Mucosa of descending colon (tissue), 3 donors: Measurements from ENCODE around the gene PIGK. TPM values are rescaled to one million over a fixed set of nuclear protein-coding genes. Genes with fewer than 3 reads are reported as not detected.

Experiments used
- ATAC-seq: fragments of 200-7000 bp; cut with Tn5 transposase; one replicate; pipeline ENCODE4 v1.9.1; 2020; ENCODE audit warnings: mild to moderate bottlenecking, moderate library complexity
- DNase-seq, 3 donors: peaks; one replicate each; pipeline ENCODE4 v3.0.0-alpha.2; 2020
- H3K36me3 ChIP-seq: fragments of 200-600 bp; one replicate; pipeline ENCODE4 v1.8.0; 2021; ENCODE audit warnings: low read depth, mild to moderate bottlenecking
- H3K4me1 ChIP-seq: fragments of 200-600 bp; one replicate; pipeline ENCODE4 v1.8.0; 2021; ENCODE audit warnings: low read depth, mild to moderate bottlenecking
- H3K4me3 ChIP-seq: fragments of 200-600 bp; one replicate; pipeline ENCODE4 v1.8.0; 2021; ENCODE audit warnings: mild to moderate bottlenecking
- H3K9me3 ChIP-seq: fragments of 200-600 bp; one replicate; pipeline ENCODE4 v1.8.0; 2021; ENCODE audit warnings: mild to moderate bottlenecking
- intact Hi-C, 2 donors: fragments of 100-400 bp; cut with DNase I in 1 of 2; cut with micrococcal nuclease in 1 of 2; formaldehyde crosslinking; loops; one replicate each; pipeline versions ENCODE4 v1.11.0 to v1.11.1; 2022; cut with DNase I, micrococcal nuclease
- total RNA-seq, 3 donors: library from RNA; stranded (reverse); fragmentation: NEBNext Ultra II Directional in 2 of 3; extraction: Animal tissue kit (Norgen Biotek cat#: 25700) in 2 of 3; gene quantifications; one replicate each; pipeline versions ENCODE4 v1.2.1 to v1.2.4, GENCODE V29; 2021 to 2023
- TF ChIP-seq, protein P1 (sequence below): fragments of 200-600 bp; IDR thresholded peaks from one replicate; pipeline ENCODE4 v1.8.0; 2022; ENCODE audit warnings: antibody characterized with exemption, mild to moderate bottlenecking
- donor health status: DM: no; HTN: no; CAD: no; lungs with moderate emphysema.
- donor health status: DM: no; HTN: no; CAD: no.
- donor health status: DM: no; HTN: yes; CAD: no.

Gene PIGK
- total RNA-seq, 3 donors from 2014 or later, result 15.0 to 24.5 (median 16.9) TPM

DNA sequence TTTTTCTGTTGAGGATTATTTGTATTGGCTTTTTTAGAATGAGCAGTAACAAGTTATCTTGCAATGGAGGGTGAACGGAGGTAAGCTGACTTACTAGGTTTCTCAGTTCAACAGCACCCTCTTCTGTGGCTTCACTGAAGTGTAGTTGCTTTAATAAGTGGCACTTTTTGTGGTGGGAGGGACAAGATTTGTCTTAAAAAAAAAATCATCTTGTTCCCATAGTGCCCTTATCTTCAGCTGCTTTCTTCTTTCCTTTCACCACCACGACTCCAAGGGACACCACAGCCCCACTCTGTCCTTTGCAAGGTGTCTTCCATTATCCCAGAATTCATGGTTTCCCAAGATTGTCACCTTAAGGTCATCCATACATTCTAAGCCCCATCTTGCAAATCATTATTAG is 92.9 kb downstream of the PIGK start:
- Histone ChIP-seq H3K9me3 (no peaks in the 10 kb centered on the region), H3K36me3 (no peaks in the 10 kb centered on the region), H3K4me3 (no peak overlapping the region), H3K4me1 (no peaks in the 10 kb centered on the region)
- DNase-seq (peak in 1 of 3 donors; percentile 33), ATAC-seq (peak; percentile 34)
- TF ChIP-seq, protein P1, sequence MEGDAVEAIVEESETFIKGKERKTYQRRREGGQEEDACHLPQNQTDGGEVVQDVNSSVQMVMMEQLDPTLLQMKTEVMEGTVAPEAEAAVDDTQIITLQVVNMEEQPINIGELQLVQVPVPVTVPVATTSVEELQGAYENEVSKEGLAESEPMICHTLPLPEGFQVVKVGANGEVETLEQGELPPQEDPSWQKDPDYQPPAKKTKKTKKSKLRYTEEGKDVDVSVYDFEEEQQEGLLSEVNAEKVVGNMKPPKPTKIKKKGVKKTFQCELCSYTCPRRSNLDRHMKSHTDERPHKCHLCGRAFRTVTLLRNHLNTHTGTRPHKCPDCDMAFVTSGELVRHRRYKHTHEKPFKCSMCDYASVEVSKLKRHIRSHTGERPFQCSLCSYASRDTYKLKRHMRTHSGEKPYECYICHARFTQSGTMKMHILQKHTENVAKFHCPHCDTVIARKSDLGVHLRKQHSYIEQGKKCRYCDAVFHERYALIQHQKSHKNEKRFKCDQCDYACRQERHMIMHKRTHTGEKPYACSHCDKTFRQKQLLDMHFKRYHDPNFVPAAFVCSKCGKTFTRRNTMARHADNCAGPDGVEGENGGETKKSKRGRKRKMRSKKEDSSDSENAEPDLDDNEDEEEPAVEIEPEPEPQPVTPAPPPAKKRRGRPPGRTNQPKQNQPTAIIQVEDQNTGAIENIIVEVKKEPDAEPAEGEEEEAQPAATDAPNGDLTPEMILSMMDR, result no peak
- intact Hi-C loops, result loop anchor here in 1 of 2 donors (5.0 kb wide), 1 partner anchor 969 kb away; no protein-coding TSS in a partner anchor

DNA sequence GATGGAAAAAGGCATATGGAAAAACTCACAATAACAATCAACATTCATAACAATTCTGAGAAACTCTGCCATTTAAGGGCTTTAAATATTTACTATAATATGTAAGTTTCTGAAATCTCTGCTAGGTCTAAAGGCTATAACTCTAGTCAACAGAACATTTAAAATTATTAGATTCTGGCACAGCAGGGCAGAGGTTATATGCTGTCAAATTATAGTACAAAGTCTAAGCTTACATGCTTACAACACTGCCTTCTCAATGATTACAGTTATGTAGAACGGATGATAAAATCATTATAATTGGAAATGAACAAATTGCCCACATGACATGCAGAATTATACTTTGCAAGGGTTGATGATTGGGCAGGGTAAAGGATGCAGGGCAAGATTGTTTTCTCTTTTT is 97.7 kb downstream of the PIGK start:
- DNase-seq, result no peak
- Histone ChIP-seq H3K4me1 (no peaks in the 10 kb centered on the region), H3K9me3 (no peaks in the 10 kb centered on the region), H3K36me3 (no peaks in the 10 kb centered on the region), H3K4me3 (no peak overlapping the region)
- no peak for ATAC-seq
- intact Hi-C loops, result no loop called here
- TF ChIP-seq, protein P1, result no peak

GRCh38 chr1:77120950-77121349 is 98.3 kb downstream of the PIGK start:
- no peaks in the 10 kb centered on the region for H3K4me1 ChIP-seq
- TF ChIP-seq, protein P1, result no peak
- ATAC-seq (no peak), DNase-seq (no peak)
- intact Hi-C loops, result no loop called here
- H3K36me3 ChIP-seq, result no peaks in the 10 kb centered on the region
- H3K9me3 ChIP-seq, result no peaks in the 10 kb centered on the region
- no peak overlapping the region for H3K4me3 ChIP-seq

DNA sequence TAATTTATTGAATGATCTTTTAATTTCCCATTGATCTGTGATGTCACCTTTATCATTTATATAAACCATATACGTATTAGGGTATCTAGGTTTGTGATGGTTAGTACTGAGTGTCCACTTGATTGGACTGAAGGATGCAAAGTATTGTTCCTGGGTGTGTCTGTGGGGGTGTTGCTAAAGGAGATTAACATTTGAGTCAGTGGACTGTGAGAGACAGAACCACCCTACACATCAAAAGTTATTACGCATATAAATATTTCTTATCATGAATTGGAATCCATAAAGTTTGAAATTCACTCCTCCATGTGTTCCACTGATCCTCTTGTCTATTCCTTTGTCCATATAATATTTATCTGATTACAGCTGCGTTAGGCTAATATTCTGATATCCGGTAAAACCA is 100.5 kb downstream of the PIGK start:
- TF ChIP-seq, protein P1, result no peak
- H3K9me3 ChIP-seq, result no peaks in the 10 kb centered on the region
- ATAC-seq (no peak), DNase-seq (no peak)
- no peaks in the 10 kb centered on the region for H3K4me1 ChIP-seq
- intact Hi-C loops, result no loop called here
- no peaks in the 10 kb centered on the region for H3K36me3 ChIP-seq
- no peak overlapping the region for H3K4me3 ChIP-seq

DNA sequence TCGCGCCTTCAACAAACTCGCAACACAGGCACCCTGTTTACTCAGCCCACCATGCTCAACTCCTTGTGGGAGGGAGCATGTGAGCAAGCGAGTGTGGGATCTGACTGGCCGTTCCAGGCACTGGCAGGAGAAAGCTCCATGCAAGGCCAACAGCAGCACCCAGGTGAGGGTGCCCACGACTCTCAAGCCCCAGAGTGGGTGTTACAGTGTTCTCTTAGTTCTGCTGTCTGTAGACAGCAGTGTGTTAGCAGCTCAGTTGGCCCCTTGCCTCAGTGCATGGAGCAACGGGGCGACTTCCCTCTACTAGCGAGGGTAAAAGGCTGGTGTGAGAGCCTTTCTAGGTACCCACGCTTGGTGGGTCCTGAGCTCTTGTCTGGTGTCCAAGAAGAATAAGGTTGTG is 114.6 kb downstream of the PIGK start:
- intact Hi-C loops, result no loop called here
- Histone ChIP-seq H3K4me3 (no peak overlapping the region), H3K36me3 (no peaks in the 10 kb centered on the region), H3K4me1 (no peaks in the 10 kb centered on the region), H3K9me3 (no peaks in the 10 kb centered on the region)
- ATAC-seq (no peak), DNase-seq (no peak)
- TF ChIP-seq, protein P1, result no peak

GRCh38 chr1:77103486-77103885 is 115.7 kb downstream of the PIGK start:
- ATAC-seq (no peak), DNase-seq (no peak)
- H3K9me3 ChIP-seq, result no peaks in the 10 kb centered on the region
- H3K36me3 ChIP-seq, result no peaks in the 10 kb centered on the region
- TF ChIP-seq, protein P1, result no peak
- intact Hi-C loops, result no loop called here
- no peak overlapping the region for H3K4me3 ChIP-seq
- no peaks in the 10 kb centered on the region for H3K4me1 ChIP-seq
